ENCODE data around the gene TRAF7.
"Not testable (repeated sequence)": the region's sequence is repeated elsewhere in the genome, so short reads cannot be mapped to it uniquely, and the experiment has no call there.

TRAF7 gene

DNA sequence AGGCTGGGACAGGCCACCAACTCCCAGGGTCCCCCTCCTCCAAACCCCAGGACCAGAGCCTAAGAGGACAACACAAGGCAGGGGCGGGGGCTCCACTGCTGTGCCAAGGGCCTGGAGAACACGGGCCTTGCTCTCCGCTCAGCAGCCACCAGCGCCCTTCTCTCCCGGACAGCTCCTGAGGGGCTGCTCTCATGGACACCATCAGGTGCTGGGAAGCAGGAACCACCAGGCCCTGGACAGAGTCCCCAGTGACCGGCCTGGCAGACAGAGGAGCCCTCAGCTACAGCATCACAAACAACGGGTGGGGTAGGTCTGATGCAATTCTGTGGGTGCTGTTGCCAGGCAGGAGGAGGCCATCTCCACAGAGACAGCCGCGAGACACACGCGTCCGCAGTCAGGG is 21.8 kb upstream of the TRAF7 start:
- not testable (repeated sequence) for H3K9ac ChIP-seq (ENCODE audit: low read depth, low read length, poor library complexity, severe bottlenecking); H3K36me3 ChIP-seq (ENCODE audit: insufficient read depth, low read length)

DNA sequence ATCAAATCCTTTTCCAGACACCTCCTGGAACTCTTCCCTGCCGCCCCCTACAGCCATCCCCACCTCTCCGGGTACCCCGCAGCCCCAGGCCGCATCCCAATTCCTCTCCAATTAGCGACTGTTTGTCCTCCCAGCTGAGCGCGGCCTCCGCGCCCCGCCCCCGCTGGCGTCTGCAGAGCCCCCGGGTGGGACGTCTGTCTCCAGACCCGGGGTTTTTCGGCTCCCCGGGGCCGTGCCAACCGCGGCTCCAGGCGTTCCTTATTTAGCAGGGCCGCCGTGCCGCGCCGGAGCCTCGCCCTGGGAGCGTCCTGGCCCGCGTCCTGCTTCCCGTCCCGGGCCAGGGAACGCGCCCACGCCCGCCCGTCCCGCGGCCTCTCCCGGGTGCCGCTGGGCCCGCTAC is 20.5 kb upstream of the TRAF7 start:
- not testable (repeated sequence) for H3K4me1 ChIP-seq (ENCODE audit: insufficient read depth, low read length, poor library complexity, severe bottlenecking); H3K36me3 ChIP-seq (ENCODE audit: insufficient read depth, low read length); H3K79me2 ChIP-seq (ENCODE audit: insufficient read depth, low read length); H3K9ac ChIP-seq (ENCODE audit: low read depth, low read length, poor library complexity, severe bottlenecking); H3F3A ChIP-seq (ENCODE audit: low read depth); H4K20me1 ChIP-seq (ENCODE audit: insufficient read depth, low read length, poor library complexity, severe bottlenecking); H3K9me3 ChIP-seq (ENCODE audit: insufficient read depth, low read depth, low read length); H3K9me2 ChIP-seq (replicated peaks; ENCODE audit: low read depth, low read length); H2AFZ ChIP-seq (ENCODE audit: low read length); H3K4me2 ChIP-seq (ENCODE audit: low read depth, low read length, poor library complexity, severe bottlenecking); H3K27me3 ChIP-seq (ENCODE audit: insufficient read depth, low read length, poor library complexity, severe bottlenecking)
- peak overlapping the region; percentile 60 for H3K4me3 ChIP-seq (ENCODE audit: low read length, poor library complexity, severe bottlenecking)

More for the DNA sequence above, 21.8 kb upstream of the TRAF7 start:
- H3K4me1 ChIP-seq (ENCODE audit: insufficient read depth, low read length, poor library complexity, severe bottlenecking); H3K79me2 ChIP-seq (ENCODE audit: insufficient read depth, low read length); H3K27me3 ChIP-seq (ENCODE audit: insufficient read depth, low read length, poor library complexity, severe bottlenecking); H3F3A ChIP-seq (ENCODE audit: low read depth); H3K9me2 ChIP-seq (replicated peaks; ENCODE audit: low read depth, low read length); H3K4me2 ChIP-seq (ENCODE audit: low read depth, low read length, poor library complexity, severe bottlenecking); H4K20me1 ChIP-seq (ENCODE audit: insufficient read depth, low read length, poor library complexity, severe bottlenecking); H3K9me3 ChIP-seq (ENCODE audit: insufficient read depth, low read depth, low read length); H2AFZ ChIP-seq (ENCODE audit: low read length); H3K4me3 ChIP-seq (ENCODE audit: low read length, poor library complexity, severe bottlenecking): not testable (repeated sequence)

DNA sequence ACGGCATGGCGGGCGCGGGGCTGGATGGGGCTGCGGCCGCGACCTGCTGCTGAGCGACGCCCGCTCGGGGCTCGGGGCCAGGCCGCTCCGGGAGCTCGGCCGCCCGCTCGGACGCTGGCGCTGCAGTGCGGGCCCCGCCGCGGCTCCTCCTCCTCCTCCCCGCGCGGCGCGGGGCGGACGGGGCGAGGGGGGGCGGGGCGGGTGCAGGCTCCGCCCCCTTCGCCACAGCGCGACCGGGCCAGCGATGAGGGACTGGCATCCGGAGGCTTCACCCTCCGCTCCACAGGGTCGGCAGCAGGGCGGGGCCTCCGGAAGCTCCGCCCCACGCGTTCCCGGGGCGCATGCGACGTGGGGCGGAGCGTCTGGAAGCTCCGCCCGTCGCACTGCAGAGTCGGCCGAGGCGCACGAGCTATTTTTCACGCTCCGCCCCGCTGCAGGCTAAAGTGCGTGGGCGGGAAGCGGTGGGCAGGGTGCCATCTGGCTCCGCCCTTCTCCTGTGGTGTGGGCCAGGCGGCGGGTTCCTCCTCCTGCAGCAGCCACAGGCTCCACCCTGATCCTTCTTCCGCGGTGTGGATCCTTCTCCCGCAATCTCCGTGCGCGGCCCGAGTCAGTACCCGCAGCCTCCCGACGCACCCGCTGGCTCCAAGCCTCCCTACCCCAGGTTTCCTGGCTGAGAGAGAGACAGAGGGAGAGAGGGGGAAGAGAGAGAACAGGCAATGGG is 19.7 kb upstream of the TRAF7 start, which contains the start of gene PKD1:
PKD1 (minus strand) TSS at position 129 of the 721 bp plus-strand sequence. CDS start 209 bp downstream, outside the sequence.
- not testable (repeated sequence) for H3F3A ChIP-seq (ENCODE audit: low read depth); H2AFZ ChIP-seq (ENCODE audit: low read length); H3K36me3 ChIP-seq (ENCODE audit: insufficient read depth, low read length); H4K20me1 ChIP-seq (ENCODE audit: insufficient read depth, low read length, poor library complexity, severe bottlenecking); H3K79me2 ChIP-seq (ENCODE audit: insufficient read depth, low read length); H3K4me1 ChIP-seq (ENCODE audit: insufficient read depth, low read length, poor library complexity, severe bottlenecking); H3K9me2 ChIP-seq (replicated peaks; ENCODE audit: low read depth, low read length); H3K27me3 ChIP-seq (ENCODE audit: insufficient read depth, low read length, poor library complexity, severe bottlenecking); H3K9me3 ChIP-seq (ENCODE audit: insufficient read depth, low read depth, low read length)
- Histone ChIP-seq H3K4me3 (ENCODE audit: low read length, poor library complexity, severe bottlenecking) (peak within 1 kb of the TSS; percentile 65), H3K4me2 (ENCODE audit: low read depth, low read length, poor library complexity, severe bottlenecking) (peak within 1 kb of the TSS; percentile 54), H3K9ac (ENCODE audit: low read depth, low read length, poor library complexity, severe bottlenecking) (peak within 1 kb of the TSS; percentile 60)

DNA sequence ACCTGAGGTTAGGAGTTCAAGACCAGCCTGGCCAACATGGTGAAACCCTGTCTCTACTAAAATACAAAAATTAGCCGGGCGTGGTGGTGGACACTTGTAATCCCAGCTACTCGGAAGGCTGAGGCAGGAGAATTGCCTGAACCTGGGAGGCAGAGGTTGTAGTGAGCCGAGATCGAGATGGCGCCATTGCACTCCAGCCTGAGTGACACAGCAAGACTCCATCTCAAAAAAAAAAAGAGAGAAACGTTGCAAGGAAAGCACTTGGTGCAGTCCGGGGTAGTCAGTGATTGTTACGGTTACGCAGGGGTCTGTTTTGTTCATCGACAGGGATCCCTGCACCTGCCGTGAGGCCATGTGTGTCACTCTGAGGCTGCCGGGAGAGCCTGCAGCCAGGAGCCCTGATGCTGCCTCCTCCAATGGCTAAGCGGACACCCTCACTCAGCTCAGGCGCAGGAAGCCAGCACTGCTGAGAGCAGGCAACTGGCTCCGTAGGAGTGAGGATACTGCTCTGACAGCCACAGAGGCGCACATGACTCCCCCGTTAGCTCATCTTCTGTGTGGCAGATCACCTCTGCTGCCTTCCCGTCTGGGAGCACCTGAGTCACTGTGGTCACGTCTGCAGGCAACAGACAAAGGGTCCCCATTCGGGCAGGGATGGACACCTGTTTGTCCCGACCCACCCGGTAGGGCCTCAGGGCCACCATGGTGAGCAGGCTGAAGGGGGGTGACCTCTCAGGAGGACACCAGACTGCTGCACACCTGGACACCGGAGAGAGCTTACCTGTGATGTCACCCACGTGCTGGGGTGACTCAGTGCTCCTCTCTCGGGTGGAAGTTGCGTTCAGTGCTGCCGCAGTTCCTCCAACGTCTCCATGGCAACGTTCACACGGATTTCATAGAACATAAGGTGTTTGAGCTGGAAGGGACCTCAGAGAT is 12.4 kb upstream of the TRAF7 start:
- Histone ChIP-seq H3K9me3 (ENCODE audit: insufficient read depth, low read depth, low read length) (no peaks in the 10 kb centered on the region), H3K9me2 (replicated peaks; ENCODE audit: low read depth, low read length) (no peaks in the 10 kb centered on the region), H3K36me3 (ENCODE audit: insufficient read depth, low read length) (no peaks in the 10 kb centered on the region), H3K27me3 (ENCODE audit: insufficient read depth, low read length, poor library complexity, severe bottlenecking) (no peaks in the 10 kb centered on the region), H3K4me1 (ENCODE audit: insufficient read depth, low read length, poor library complexity, severe bottlenecking) (no peaks in the 10 kb centered on the region), H2AFZ (ENCODE audit: low read length) (no peak overlapping the region), H3K79me2 (ENCODE audit: insufficient read depth, low read length) (no peaks in the 10 kb centered on the region), H3K4me3 (ENCODE audit: low read length, poor library complexity, severe bottlenecking) (no peak overlapping the region), H3K4me2 (ENCODE audit: low read depth, low read length, poor library complexity, severe bottlenecking) (no peak overlapping the region), H3F3A (ENCODE audit: low read depth) (no peaks in the 10 kb centered on the region), H3K9ac (ENCODE audit: low read depth, low read length, poor library complexity, severe bottlenecking) (no peak overlapping the region), H4K20me1 (ENCODE audit: insufficient read depth, low read length, poor library complexity, severe bottlenecking) (no peaks in the 10 kb centered on the region)
- no peak for TF ChIP-seq EZH2phosphoT487 (IDR thresholded peaks at IDR 0.05; ENCODE audit: borderline replicate concordance)
- TF ChIP-seq, protein P1, sequence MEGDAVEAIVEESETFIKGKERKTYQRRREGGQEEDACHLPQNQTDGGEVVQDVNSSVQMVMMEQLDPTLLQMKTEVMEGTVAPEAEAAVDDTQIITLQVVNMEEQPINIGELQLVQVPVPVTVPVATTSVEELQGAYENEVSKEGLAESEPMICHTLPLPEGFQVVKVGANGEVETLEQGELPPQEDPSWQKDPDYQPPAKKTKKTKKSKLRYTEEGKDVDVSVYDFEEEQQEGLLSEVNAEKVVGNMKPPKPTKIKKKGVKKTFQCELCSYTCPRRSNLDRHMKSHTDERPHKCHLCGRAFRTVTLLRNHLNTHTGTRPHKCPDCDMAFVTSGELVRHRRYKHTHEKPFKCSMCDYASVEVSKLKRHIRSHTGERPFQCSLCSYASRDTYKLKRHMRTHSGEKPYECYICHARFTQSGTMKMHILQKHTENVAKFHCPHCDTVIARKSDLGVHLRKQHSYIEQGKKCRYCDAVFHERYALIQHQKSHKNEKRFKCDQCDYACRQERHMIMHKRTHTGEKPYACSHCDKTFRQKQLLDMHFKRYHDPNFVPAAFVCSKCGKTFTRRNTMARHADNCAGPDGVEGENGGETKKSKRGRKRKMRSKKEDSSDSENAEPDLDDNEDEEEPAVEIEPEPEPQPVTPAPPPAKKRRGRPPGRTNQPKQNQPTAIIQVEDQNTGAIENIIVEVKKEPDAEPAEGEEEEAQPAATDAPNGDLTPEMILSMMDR (conservative IDR thresholded peaks at IDR 0.05; ENCODE audit: low read length): no peak
